HAP-1 (cell line): ENCODE results near the gene MARVELD2.
"Not testable (repeated sequence)": the region's sequence is repeated elsewhere in the genome, so short reads cannot be mapped to it uniquely, and the experiment has no call there.

ENCODE experiments used
- DNase-seq, 2 experiments: peaks; one replicate each; pipeline ENCODE4 v3.0.0-alpha.2; 2016 to 2020; ENCODE audit warnings: low spot score in 2 of 2
- H3K27me3 ChIP-seq: fragments of 250-450 bp; sonication (Bioruptor Pico); 2 replicates; pipeline ENCODE4 v1.5.1; 2020; ENCODE audit warnings: low read depth, mild to moderate bottlenecking, moderate library complexity
- H3K36me3 ChIP-seq: fragments of 250-450 bp; sonication (Bioruptor Pico); replicated peaks from 2 replicates; pipeline ENCODE4 v1.5.1; 2020; ENCODE audit warnings: mild to moderate bottlenecking
- H3K4me1 ChIP-seq: fragments of 250-450 bp; sonication (Bioruptor Pico); 2 replicates; pipeline ENCODE4 v1.5.1; 2020; ENCODE audit warnings: mild to moderate bottlenecking
- H3K4me3 ChIP-seq: fragments of 250-450 bp; sonication (Bioruptor Pico); 2 replicates; pipeline ENCODE4 v1.5.1; 2020; ENCODE audit warnings: mild to moderate bottlenecking, moderate library complexity
- H3K9me3 ChIP-seq: fragments of 250-450 bp; sonication (Bioruptor Pico); 2 replicates; pipeline ENCODE4 v1.5.1; 2020; ENCODE audit warnings: mild to moderate bottlenecking, moderate library complexity
- in situ Hi-C: fragments of 300-500 bp; cut with MboI; formaldehyde crosslinking; loops from 3 replicates; pipeline ENCODE4 v1.14.3; 2020; ENCODE audit warnings: low sequenced_read_pairs, inconsistent platforms, mixed read lengths

Gene MARVELD2

GRCh38 chr5:69418554-69418953 lies 3.6 kb downstream of the MARVELD2 start:
- peaks cover 15% of the 10 kb centered on the region for H3K36me3 ChIP-seq
- H3K9me3 ChIP-seq: no peaks in the 10 kb centered on the region
- no peak for DNase-seq
- H3K4me3 ChIP-seq: no peak overlapping the region
- H3K27me3 ChIP-seq: no peaks in the 10 kb centered on the region
- no peaks in the 10 kb centered on the region for H3K4me1 ChIP-seq
- in situ Hi-C loops: no loop called here

- Histone ChIP-seq H3K4me1 (0 out of 2 replicates have a peak, but pooled peaks cover 3% of the 10 kb centered on the region), H3K36me3 (no peaks in the 10 kb centered on the region), H3K4me3 (no peak overlapping the region), H3K9me3 (no peaks in the 10 kb centered on the region), H3K27me3 (no peaks in the 10 kb centered on the region)
- DNase-seq: no peak
- in situ Hi-C loops: no loop called here
Observed at GRCh38 chr5:69431424-69432303, 16.7 kb downstream of the MARVELD2 start.

GRCh38 chr5:69432412-69433206 lies 17.7 kb downstream of the MARVELD2 start:
- in situ Hi-C loops: no loop called here
- H3K4me1 ChIP-seq: 0 out of 2 replicates have a peak, but pooled peaks cover 3% of the 10 kb centered on the region
- no peak for DNase-seq
- H3K4me3 ChIP-seq: no peak overlapping the region
- H3K27me3 ChIP-seq: no peaks in the 10 kb centered on the region
- H3K9me3 ChIP-seq: no peaks in the 10 kb centered on the region
- H3K36me3 ChIP-seq: no peaks in the 10 kb centered on the region

DNA sequence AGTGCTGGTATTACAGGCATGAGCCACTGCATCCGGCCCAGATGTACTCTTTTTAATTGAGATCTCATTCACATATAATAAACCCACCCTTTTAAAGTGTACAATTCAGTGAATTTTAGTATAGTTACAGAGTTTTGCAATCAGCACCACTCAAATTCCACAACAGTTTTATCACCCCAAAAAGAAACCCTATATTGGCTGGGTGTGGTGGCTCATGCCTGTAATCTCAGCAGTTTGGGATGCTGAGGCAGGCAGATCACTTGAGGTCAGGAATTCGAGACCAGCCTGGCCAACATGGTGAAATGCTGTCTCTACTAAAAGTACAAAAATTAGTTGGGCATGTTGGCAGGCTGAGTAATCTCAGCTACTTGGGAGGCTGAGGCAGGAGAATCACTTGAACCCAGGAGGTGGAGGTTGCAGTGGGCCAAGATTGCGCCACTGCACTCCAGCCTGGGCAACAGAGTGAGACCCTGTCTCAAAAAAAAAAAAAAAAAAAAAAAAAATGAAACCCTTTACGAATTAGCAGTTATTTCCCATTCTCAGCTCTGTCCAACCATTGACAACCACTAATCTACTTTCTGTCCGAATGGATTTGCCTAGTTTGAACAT lies 20.5 kb downstream of the MARVELD2 start:
- H3K36me3 ChIP-seq, H3K4me1 ChIP-seq, H3K9me3 ChIP-seq, DNase-seq, H3K4me3 ChIP-seq, H3K27me3 ChIP-seq, in situ Hi-C loops: not testable (repeated sequence)

GRCh38 chr5:69444127-69444754 lies 29.3 kb downstream of the MARVELD2 start:
- H3K9me3 ChIP-seq: no peaks in the 10 kb centered on the region
- no peaks in the 10 kb centered on the region for H3K4me1 ChIP-seq
- no peak overlapping the region for H3K4me3 ChIP-seq
- no peak for DNase-seq
- H3K36me3 ChIP-seq: no peaks in the 10 kb centered on the region
- H3K27me3 ChIP-seq: no peaks in the 10 kb centered on the region
- in situ Hi-C loops: no loop called here

DNA sequence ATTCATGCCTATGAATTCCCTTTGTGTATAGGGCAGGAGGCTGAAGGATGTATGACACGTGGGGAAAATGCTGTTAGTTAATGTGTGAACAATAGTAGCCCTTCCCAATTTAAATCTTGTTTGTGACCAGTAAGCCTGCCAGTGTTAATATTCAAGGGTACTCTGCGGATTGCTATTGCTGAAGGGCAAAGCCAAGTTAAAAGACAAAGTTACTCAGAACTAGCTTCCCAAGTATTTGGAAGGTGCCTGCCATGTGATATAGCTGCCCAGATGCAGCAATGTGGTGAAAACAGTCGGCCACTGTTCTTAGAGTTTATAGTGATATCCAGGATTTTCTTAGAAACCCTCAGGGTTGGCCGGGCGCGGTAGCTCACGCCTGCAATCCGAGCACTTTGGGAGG lies 34.6 kb downstream of the MARVELD2 start:
- Histone ChIP-seq H3K4me3 (no peak overlapping the region), H3K4me1 (peaks cover 3% of the 10 kb centered on the region), H3K36me3 (no peaks in the 10 kb centered on the region), H3K9me3 (no peaks in the 10 kb centered on the region), H3K27me3 (no peaks in the 10 kb centered on the region)
- in situ Hi-C loops: no loop called here
- no peak for DNase-seq

DNA sequence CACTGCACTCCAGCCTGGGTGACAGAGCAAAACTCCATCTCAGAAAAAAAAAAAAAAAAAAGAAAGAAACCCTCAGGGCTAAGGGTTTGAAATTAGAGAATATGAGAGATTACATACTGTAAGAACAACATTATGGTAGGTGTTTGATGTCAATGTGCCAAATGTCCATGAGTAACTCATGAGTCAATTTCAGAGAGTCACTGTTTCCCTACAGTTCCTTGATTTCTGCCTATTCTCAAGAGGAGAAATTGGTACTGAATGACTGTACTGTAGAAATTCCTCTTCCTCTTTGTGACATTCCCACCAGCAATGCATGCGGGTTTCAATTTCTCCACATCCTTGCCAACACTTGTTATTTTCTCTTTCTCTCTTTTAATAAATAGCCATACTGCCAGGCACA lies 35.2 kb downstream of the MARVELD2 start:
- DNase-seq: no peak

GRCh38 chr5:69450527-69450926 lies 35.6 kb downstream of the MARVELD2 start:
- DNase-seq, in situ Hi-C loops: not testable (repeated sequence)

More for the DNA sequence above, 35.2 kb downstream of the MARVELD2 start:
- Histone ChIP-seq H3K36me3 (no peaks in the 10 kb centered on the region), H3K4me1 (peaks cover 7% of the 10 kb centered on the region), H3K9me3 (no peaks in the 10 kb centered on the region), H3K4me3 (no peak overlapping the region), H3K27me3 (no peaks in the 10 kb centered on the region)
- in situ Hi-C loops: no loop called here

DNA sequence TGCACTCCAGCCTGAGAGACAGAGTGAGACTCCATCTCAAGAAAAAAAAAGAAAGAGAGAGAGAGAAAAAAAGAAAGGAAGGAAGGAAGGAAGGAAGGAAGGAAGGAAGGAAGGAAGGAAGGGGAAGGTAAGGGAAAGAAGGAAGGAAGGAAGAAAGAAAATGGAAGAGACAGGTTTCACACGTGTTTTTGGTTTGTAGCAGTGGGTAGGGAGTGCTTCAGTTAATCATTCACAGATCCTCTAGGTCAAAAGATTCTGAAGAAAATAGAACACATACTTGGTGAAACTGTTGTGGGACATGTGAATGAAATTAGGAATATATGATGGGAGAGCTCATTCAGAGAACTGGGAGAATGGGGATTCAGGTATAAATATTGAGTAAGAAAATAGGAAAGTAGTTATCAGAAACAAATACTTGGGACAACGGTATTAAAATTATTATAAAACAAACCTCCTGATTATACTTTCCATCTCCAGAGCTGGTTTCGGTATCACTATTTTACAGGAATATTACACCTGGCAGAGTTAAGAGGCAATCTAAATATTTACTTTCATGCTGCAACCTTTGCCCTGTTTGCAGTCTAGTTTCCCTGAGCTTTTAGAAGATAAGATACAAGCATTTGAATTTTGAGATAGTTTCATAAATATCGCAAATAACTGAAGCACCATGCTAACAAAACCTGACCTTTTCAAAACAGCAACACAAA lies 37.2 kb downstream of the MARVELD2 start:
- DNase-seq: no peak
- in situ Hi-C loops: no loop called here
- Histone ChIP-seq H3K27me3 (no peaks in the 10 kb centered on the region), H3K4me3 (no peak overlapping the region), H3K4me1 (peaks cover 7% of the 10 kb centered on the region), H3K36me3 (no peaks in the 10 kb centered on the region), H3K9me3 (no peaks in the 10 kb centered on the region)

More at GRCh38 chr5:69450527-69450926, 35.6 kb downstream of the MARVELD2 start:
- H3K4me1 ChIP-seq, H3K9me3 ChIP-seq, H3K4me3 ChIP-seq, H3K27me3 ChIP-seq, H3K36me3 ChIP-seq: not testable (repeated sequence)

GRCh38 chr5:69453487-69453886 lies 38.6 kb downstream of the MARVELD2 start:
- in situ Hi-C loops, H3K27me3 ChIP-seq, H3K4me1 ChIP-seq, H3K9me3 ChIP-seq, DNase-seq, H3K36me3 ChIP-seq: not testable (repeated sequence)
- H3K4me3 ChIP-seq: peak overlapping the region; percentile 19

DNA sequence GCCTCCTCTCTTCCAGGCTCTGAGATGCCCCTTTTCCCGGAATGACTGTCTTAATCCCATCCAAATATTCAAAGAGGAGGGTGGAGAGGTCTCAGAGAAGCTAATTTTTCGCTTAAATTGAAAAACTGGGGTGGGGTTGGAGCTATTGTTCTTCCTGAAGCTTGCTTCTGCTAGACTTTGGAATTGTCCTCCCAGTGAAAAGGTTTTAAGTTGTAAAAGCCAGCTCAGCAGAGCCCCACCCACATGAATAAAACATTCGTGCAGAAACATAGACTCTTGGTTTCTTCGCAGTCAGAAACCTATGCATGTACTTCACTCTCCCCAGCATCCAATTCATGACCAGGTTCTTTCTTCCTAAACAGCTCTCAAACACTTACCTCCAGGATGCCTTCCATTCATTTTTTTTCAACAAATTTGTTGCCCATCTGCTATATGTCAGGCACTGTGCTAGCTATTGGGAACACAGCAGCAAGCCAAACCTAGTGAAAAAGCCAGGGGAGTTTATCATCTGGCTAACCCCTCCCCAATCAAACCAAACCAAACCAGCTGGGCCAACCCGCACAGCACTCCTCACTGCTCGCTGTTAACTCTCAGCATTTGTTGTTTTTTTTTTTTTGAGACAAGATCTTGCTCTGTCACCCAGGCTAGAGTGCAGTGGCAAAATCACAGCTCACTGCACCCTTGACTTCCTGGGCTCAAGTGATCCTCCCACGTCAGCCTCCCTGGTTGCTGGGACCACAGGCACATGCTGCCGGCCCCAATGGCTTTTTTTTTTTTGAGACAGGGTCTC lies 39.7 kb downstream of the MARVELD2 start:
- H3K4me1 ChIP-seq: peaks cover 7% of the 10 kb centered on the region
- peak overlapping the region; percentile 19 for H3K4me3 ChIP-seq

GRCh38 chr5:69455428-69455988 lies 40.6 kb downstream of the MARVELD2 start:
- H3K4me3 ChIP-seq, DNase-seq, H3K36me3 ChIP-seq, H3K4me1 ChIP-seq, H3K27me3 ChIP-seq, H3K9me3 ChIP-seq, in situ Hi-C loops: not testable (repeated sequence)

More for the DNA sequence above, 39.7 kb downstream of the MARVELD2 start:
- H3K27me3 ChIP-seq: no peaks in the 10 kb centered on the region
- in situ Hi-C loops: no loop called here
- H3K36me3 ChIP-seq: no peaks in the 10 kb centered on the region
- DNase-seq: peak; percentile 63 to 87
- H3K9me3 ChIP-seq: no peaks in the 10 kb centered on the region
